Sigmoid colon (tissue), 7 donors: Measurements from ENCODE around the gene ARHGAP10. TPM values are rescaled to one million over a fixed set of nuclear protein-coding genes. Genes with fewer than 3 reads are reported as not detected.

Source experiments
- DNase-seq: peaks from one replicate; pipeline ENCODE4 v3.0.0-alpha.2; 2019
- H3K27ac ChIP-seq, 4 donors: fragments of 200-600 bp; sonication (generic); one replicate each; pipeline ENCODE4 v1.5.1; 2016 to 2019; ENCODE audit warnings: mild to moderate bottlenecking in 1 of 4
- H3K27me3 ChIP-seq, 3 donors: fragments of 200-600 bp; sonication (generic); one replicate each; pipeline ENCODE4 v1.5.1; 2019; ENCODE audit warnings: mild to moderate bottlenecking in 1 of 3
- H3K36me3 ChIP-seq, 4 donors: fragments of 200-600 bp; sonication (generic); one replicate each; pipeline ENCODE4 v1.5.1; 2016 to 2019
- H3K4me1 ChIP-seq, 4 donors: fragments of 200-600 bp; sonication (generic); one replicate each; pipeline ENCODE4 v1.5.1; 2017 to 2019
- H3K4me3 ChIP-seq, 4 donors: fragments of 200-600 bp; sonication (generic); one replicate each; pipeline ENCODE4 v1.5.1; 2017 to 2019; ENCODE audit warnings: mild to moderate bottlenecking in 2 of 4, moderate library complexity in 1 of 4
- H3K9me3 ChIP-seq, 4 donors: fragments of 200-600 bp in 3 of 4; sonication (generic) in 3 of 4; one replicate each; pipeline versions ENCODE4 v1.5.1 to v1.6.1; 2013 to 2019
- EP300 ChIP-seq, 4 donors: sonication (generic); formaldehyde crosslinking; IDR thresholded peaks; one replicate each; pipeline ENCODE4 v1.6.1; 2017; ENCODE audit warnings: antibody characterized with exemption in 4 of 4
- POLR2A ChIP-seq, 2 donors: fragments of 450-650 bp; IDR thresholded peaks; one replicate each; pipeline ENCODE4 v1.6.1; 2016; ENCODE audit warnings: antibody characterized with exemption in 2 of 2, mild to moderate bottlenecking in 2 of 2, moderate library complexity in 2 of 2
- POLR2AphosphoS5 ChIP-seq, 4 donors: sonication (generic); formaldehyde crosslinking; IDR thresholded peaks; one replicate each; pipeline ENCODE4 v1.6.1; 2017; ENCODE audit warnings: antibody characterized with exemption in 4 of 4
- WGBS, 2 donors: extraction: QIAGEN DNeasy Blood & Tissue Kit; methylation state at CpG; one replicate each; pipeline ENCODE4 v1.1.7; 2013; 5-methylcytosine and 5-hydroxymethylcytosine counted together
- intact Hi-C: fragments of 100-400 bp; cut with DNase I; formaldehyde crosslinking; loops from one replicate; pipeline ENCODE4 v1.15.1; 2023
- polyA plus RNA-seq, 3 donors: library from polyadenylated mRNA; stranded (reverse); fragments of 200-250 nt; gene quantifications; one replicate each; pipeline ENCODE4 v1.2.3, GENCODE V29; 2013
- total RNA-seq, 4 donors: library from RNA; depleted of rRNA; stranded (reverse); fragments of >200 nt; gene quantifications; one replicate each; pipeline ENCODE4 v1.1.0, GENCODE V29; 2016
- TF ChIP-seq, protein P1 (sequence below), 4 experiments: fragments of 450-650 bp in 3 of 4; fragments of 200-600 bp in 1 of 4; IDR thresholded peaks; one replicate each; pipeline ENCODE4 v1.5.1; 2016 to 2019; ENCODE audit warnings: antibody characterized with exemption in 4 of 4, mild to moderate bottlenecking in 3 of 4, moderate library complexity in 2 of 4
- donor health status: healthy with polysubstance abuse.
- donor health status: Bipolar disorder and iron deficiency.
- donor health status: healthy.

The ARHGAP10 gene
- total and polyA plus RNA-seq, 7 donors = 3.0 to 158 (median 123) TPM

DNA sequence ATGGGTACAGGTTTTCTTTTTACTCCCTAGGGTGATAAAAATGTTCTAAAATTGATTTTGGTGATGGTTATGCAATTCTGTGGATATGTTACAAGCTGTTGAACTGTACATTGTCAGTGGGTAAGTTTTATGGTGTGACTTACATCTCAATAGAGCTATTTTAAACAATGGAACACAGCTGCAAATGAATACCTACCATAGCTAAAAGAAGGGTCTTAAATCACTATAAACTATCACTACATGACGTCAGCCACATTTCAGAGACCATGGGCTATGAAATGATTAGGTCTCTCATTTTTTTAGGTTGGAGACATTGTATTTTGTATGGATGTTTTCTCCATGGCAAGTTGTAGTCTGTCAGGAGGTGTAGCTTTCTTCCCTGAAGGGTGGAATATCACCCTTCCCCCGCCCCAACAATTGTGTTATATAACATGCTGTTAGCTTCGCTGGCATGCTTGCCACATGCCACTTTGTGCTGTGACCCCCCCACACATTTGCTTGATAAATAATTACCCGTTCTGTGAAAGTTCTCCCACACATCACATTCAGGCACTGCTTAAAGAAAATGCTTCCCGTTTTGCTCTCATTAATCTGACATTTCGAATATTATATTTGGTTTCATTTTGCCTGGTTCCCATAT lies 159.7 kb downstream of the ARHGAP10 start:
- H3K36me3 ChIP-seq = peaks cover 0 to 32% (median 5%) of the 10 kb centered on the region in 4 donors
- no peaks in the 10 kb centered on the region for H3K9me3 ChIP-seq
- H3K27ac ChIP-seq = no peak overlapping the region
- intact Hi-C loops = no loop called here
- no peaks in the 10 kb centered on the region for H3K27me3 ChIP-seq
- DNase-seq = no peak
- no peak for TF ChIP-seq POLR2A (IDR thresholded peaks at IDR 0.05)
- TF ChIP-seq POLR2AphosphoS5 (IDR thresholded peaks at IDR 0.05) = no peak
- H3K4me1 ChIP-seq = peaks cover 0 to 18% (median 12%) of the 10 kb centered on the region in 4 donors
- 85 to 87% methylated on average over 6 of the region's 6 CpGs for WGBS, 2 donors
- no peak overlapping the region for H3K4me3 ChIP-seq

DNA sequence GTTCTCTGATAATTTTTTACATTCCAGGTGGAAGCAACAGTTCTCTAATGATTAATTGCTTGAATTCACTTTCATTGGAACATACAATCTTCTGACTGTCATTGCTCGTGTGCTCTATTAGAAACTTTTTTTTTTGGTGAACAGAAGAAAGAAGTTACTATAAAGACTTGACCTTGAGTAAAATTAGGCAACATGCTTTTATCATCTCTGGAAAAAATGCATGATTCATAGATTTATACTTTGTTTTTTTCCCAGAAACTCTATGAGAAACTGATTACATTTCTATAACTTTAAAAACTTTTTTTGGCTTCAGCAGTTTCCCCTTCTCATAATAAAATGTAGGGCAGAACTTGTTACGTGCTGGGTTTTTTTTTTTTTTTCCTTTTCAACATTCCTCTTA lies 167.6 kb downstream of the ARHGAP10 start:
- no peak overlapping the region for H3K4me3 ChIP-seq
- TF ChIP-seq POLR2AphosphoS5 (IDR thresholded peaks at IDR 0.05) (no peak), EP300 (IDR thresholded peaks at IDR 0.05) (no peak), POLR2A (IDR thresholded peaks at IDR 0.05) (no peak)
- peaks cover 0 to 22% (median 0%) of the 10 kb centered on the region in 4 donors for H3K36me3 ChIP-seq
- no peaks in the 10 kb centered on the region for H3K27me3 ChIP-seq
- no peak overlapping the region for H3K27ac ChIP-seq
- no peak for DNase-seq
- H3K4me1 ChIP-seq = peaks cover 0 to 20% (median 12%) of the 10 kb centered on the region in 4 donors
- WGBS, 2 donors = 70 to 76% methylated on average over 2 of the region's 2 CpGs
- intact Hi-C loops = no loop called here
- H3K9me3 ChIP-seq = peaks cover 0 to 2% (median under 1%) of the 10 kb centered on the region in 4 donors

DNA sequence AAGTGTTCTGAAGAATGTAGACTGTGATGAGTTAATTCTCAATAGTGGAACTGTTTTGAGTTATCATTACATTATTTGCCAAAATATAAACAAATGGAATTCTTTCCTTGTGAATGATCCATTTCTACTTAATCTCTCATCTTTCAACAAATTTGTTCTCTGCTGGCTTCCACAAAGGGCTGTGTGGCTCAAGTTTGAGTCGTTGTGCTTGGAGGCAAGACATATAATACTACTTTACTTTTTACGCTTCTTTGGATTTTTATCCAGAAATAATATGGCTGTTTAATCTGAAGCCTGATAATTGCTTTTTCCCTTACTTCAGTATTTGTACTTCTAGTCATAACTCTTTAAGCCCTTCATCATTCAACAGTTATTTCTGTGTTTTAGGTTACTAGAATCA lies 169.5 kb downstream of the ARHGAP10 start:
- intact Hi-C loops = no loop called here
- H3K4me1 ChIP-seq = peaks cover 0 to 20% (median 12%) of the 10 kb centered on the region in 4 donors
- peaks cover 0 to 2% (median under 1%) of the 10 kb centered on the region in 4 donors for H3K9me3 ChIP-seq
- no peak overlapping the region for H3K4me3 ChIP-seq
- TF ChIP-seq POLR2AphosphoS5 (IDR thresholded peaks at IDR 0.05) (no peak), EP300 (IDR thresholded peaks at IDR 0.05) (no peak), POLR2A (IDR thresholded peaks at IDR 0.05) (no peak)
- TF ChIP-seq, protein P1, sequence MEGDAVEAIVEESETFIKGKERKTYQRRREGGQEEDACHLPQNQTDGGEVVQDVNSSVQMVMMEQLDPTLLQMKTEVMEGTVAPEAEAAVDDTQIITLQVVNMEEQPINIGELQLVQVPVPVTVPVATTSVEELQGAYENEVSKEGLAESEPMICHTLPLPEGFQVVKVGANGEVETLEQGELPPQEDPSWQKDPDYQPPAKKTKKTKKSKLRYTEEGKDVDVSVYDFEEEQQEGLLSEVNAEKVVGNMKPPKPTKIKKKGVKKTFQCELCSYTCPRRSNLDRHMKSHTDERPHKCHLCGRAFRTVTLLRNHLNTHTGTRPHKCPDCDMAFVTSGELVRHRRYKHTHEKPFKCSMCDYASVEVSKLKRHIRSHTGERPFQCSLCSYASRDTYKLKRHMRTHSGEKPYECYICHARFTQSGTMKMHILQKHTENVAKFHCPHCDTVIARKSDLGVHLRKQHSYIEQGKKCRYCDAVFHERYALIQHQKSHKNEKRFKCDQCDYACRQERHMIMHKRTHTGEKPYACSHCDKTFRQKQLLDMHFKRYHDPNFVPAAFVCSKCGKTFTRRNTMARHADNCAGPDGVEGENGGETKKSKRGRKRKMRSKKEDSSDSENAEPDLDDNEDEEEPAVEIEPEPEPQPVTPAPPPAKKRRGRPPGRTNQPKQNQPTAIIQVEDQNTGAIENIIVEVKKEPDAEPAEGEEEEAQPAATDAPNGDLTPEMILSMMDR (IDR thresholded peaks at IDR 0.05) = no peak
- H3K27me3 ChIP-seq = no peaks in the 10 kb centered on the region
- H3K36me3 ChIP-seq = peaks cover 0 to 25% (median 0%) of the 10 kb centered on the region in 4 donors
- no peak overlapping the region for H3K27ac ChIP-seq
- DNase-seq = no peak
- WGBS, 2 donors = 40 to 45% methylated on average over 2 of the region's 2 CpGs

DNA sequence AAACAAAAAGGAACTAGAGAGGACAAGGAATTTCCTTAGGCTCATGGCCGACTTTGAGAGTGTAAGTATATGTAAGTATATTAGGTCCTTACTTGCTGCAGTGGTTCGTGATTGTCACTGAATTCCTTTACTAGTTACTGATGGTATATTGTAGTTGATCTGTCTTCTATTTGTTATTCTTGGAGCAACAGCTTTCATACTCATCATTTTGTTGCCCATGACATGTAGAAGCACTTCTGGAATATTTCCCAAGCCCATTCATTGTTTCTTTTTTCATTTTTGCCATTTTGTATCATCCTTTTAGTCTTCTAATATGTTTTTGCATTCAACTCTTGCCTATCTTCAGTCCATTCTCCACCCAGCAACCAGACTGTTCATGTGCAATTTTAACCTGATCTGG lies 170.0 kb downstream of the ARHGAP10 start:
- intact Hi-C loops = no loop called here
- Histone ChIP-seq H3K4me3 (no peak overlapping the region), H3K27ac (no peak overlapping the region), H3K9me3 (peaks cover 0 to 2% (median under 1%) of the 10 kb centered on the region in 4 donors), H3K27me3 (no peaks in the 10 kb centered on the region), H3K36me3 (peaks cover 0 to 30% (median 1%) of the 10 kb centered on the region in 4 donors), H3K4me1 (peaks cover 0 to 20% (median 12%) of the 10 kb centered on the region in 4 donors)
- TF ChIP-seq POLR2AphosphoS5 (IDR thresholded peaks at IDR 0.05) (no peak), POLR2A (IDR thresholded peaks at IDR 0.05) (no peak), EP300 (IDR thresholded peaks at IDR 0.05) (no peak)
- TF ChIP-seq, protein P1 (IDR thresholded peaks at IDR 0.05) = no peak
- DNase-seq = no peak
- 83 to 87% methylated on average over 2 of the region's 2 CpGs for WGBS, 2 donors

DNA sequence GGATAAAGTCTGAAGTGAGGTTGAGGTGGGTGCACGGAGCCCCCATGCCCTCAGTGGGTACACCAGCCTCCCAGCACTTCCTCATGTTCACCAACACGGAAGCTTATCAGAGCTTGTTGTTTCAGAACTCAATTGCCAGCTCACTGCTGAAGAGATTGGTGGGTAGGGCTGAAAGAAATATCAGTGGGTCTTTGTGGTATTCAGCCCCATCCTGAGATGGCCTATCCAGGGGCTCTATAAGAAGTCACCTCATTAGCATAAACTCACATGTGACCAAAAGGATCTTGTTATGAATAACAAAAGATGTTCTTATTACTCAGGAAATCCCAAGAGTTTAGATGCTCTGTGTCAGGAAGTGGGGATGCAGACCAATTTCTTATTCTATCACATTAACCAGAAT lies 177.3 kb downstream of the ARHGAP10 start:
- intact Hi-C loops = no loop called here
- no peak for DNase-seq
- Histone ChIP-seq H3K36me3 (peaks cover 0 to 71% (median 19%) of the 10 kb centered on the region in 4 donors), H3K4me1 (no peaks in the 10 kb centered on the region), H3K27ac (no peak overlapping the region), H3K9me3 (no peaks in the 10 kb centered on the region), H3K4me3 (no peak overlapping the region), H3K27me3 (no peaks in the 10 kb centered on the region)
- no peak for TF ChIP-seq POLR2A (IDR thresholded peaks at IDR 0.05)
- TF ChIP-seq, protein P1 (IDR thresholded peaks at IDR 0.05) = no peak
- TF ChIP-seq EP300 (IDR thresholded peaks at IDR 0.05) = no peak
- TF ChIP-seq POLR2AphosphoS5 (IDR thresholded peaks at IDR 0.05) = no peak
- WGBS, 2 donors = 40 to 47% methylated on average over 2 of the region's 2 CpGs
